Glutamatergic neuron (in vitro differentiated cells): Measurements from ENCODE around the gene PHF8. TPM values are rescaled to one million over a fixed set of nuclear protein-coding genes. Genes with fewer than 3 reads are reported as not detected.

Experiments used
- DNase-seq: peaks from one replicate; pipeline ENCODE4 v3.0.0; 2022
- H3K27ac Mint-ChIP-seq: one replicate; pipeline ENCODE4 v1.8.0; 2020; ENCODE audit warnings: mild to moderate bottlenecking, mixed read lengths, inconsistent platforms; ENCODE audit not compliant: unreplicated experiment
- H3K27me3 Mint-ChIP-seq: one replicate; pipeline ENCODE4 v1.8.0; 2020; ENCODE audit warnings: mild to moderate bottlenecking, moderate library complexity, mixed read lengths, inconsistent platforms; ENCODE audit not compliant: unreplicated experiment
- H3K36me3 Mint-ChIP-seq: one replicate; pipeline ENCODE4 v1.8.0; 2020; ENCODE audit warnings: mild to moderate bottlenecking, mixed read lengths, inconsistent platforms; ENCODE audit not compliant: unreplicated experiment
- H3K4me1 Mint-ChIP-seq: one replicate; pipeline ENCODE4 v1.8.0; 2020; ENCODE audit warnings: mild to moderate bottlenecking, low read depth, mixed read lengths, inconsistent platforms; ENCODE audit not compliant: unreplicated experiment
- H3K4me3 Mint-ChIP-seq: one replicate; pipeline ENCODE4 v1.8.0; 2020; ENCODE audit warnings: mild to moderate bottlenecking, mixed read lengths, inconsistent platforms; ENCODE audit not compliant: unreplicated experiment
- H3K9me3 Mint-ChIP-seq: one replicate; pipeline ENCODE4 v1.8.0; 2020; ENCODE audit warnings: mild to moderate bottlenecking, moderate library complexity, mixed read lengths, inconsistent platforms; ENCODE audit not compliant: unreplicated experiment
- CTCF ChIP-seq: fragments of 200-600 bp; sonication (generic); IDR thresholded peaks from one replicate; pipeline ENCODE4 v1.5.0; 2021; ENCODE audit not compliant: partially characterized antibody, unreplicated experiment
- total RNA-seq: library from RNA; stranded (reverse); fragmentation: NEBNext Ultra II Directional; extraction: Animal tissue kit (Norgen Biotek cat#: 25700); gene quantifications from one replicate; pipeline ENCODE4 v1.2.1, GENCODE V29; 2021; ENCODE audit not compliant: unreplicated experiment

PHF8 gene
- total RNA-seq, 1 donor from 2014 or later: 32.6 TPM

- H3K4me3 Mint-ChIP-seq: no peak overlapping the region
- no peak for TF ChIP-seq CTCF
- H3K36me3 Mint-ChIP-seq: peaks cover 5% of the 10 kb centered on the region
- H3K4me1 Mint-ChIP-seq: no peaks in the 10 kb centered on the region
- DNase-seq: no peak
- no peak overlapping the region for H3K27ac Mint-ChIP-seq
- peaks cover 5% of the 10 kb centered on the region for H3K27me3 Mint-ChIP-seq
- peaks cover 9% of the 10 kb centered on the region for H3K9me3 Mint-ChIP-seq
Measured at GRCh38 chrX:53969540-53969939, 74.7 kb downstream of the PHF8 start.

GRCh38 chrX:53950130-53950733 lies 94.0 kb downstream of the PHF8 start:
- Mint-ChIP-seq H3K4me3 (no peak overlapping the region), H3K36me3 (peaks cover 5% of the 10 kb centered on the region), H3K9me3 (peaks cover 1% of the 10 kb centered on the region), H3K4me1 (no peaks in the 10 kb centered on the region), H3K27me3 (no peaks in the 10 kb centered on the region), H3K27ac (no peak overlapping the region)
- no peak for DNase-seq
- no peak for TF ChIP-seq CTCF

GRCh38 chrX:53940180-53940579 lies 104.1 kb downstream of the PHF8 start:
- Mint-ChIP-seq H3K27me3 (peaks cover 4% of the 10 kb centered on the region), H3K36me3 (no peaks in the 10 kb centered on the region)

GRCh38 chrX:53939127-53939526 lies 105.1 kb downstream of the PHF8 start:
- no peak overlapping the region for H3K4me3 Mint-ChIP-seq
- TF ChIP-seq CTCF: no peak
- no peaks in the 10 kb centered on the region for H3K4me1 Mint-ChIP-seq
- no peaks in the 10 kb centered on the region for H3K36me3 Mint-ChIP-seq
- H3K9me3 Mint-ChIP-seq: peaks cover 1% of the 10 kb centered on the region
- DNase-seq: no peak
- no peak overlapping the region for H3K27ac Mint-ChIP-seq
- H3K27me3 Mint-ChIP-seq: peaks cover 4% of the 10 kb centered on the region

More at GRCh38 chrX:53940180-53940579, 104.1 kb downstream of the PHF8 start:
- no peak overlapping the region for H3K4me3 Mint-ChIP-seq
- TF ChIP-seq CTCF: no peak
- no peaks in the 10 kb centered on the region for H3K4me1 Mint-ChIP-seq
- H3K27ac Mint-ChIP-seq: no peak overlapping the region
- H3K9me3 Mint-ChIP-seq: peaks cover 1% of the 10 kb centered on the region
- DNase-seq: no peak

- Mint-ChIP-seq H3K4me1 (no peaks in the 10 kb centered on the region), H3K9me3 (no peaks in the 10 kb centered on the region), H3K4me3 (no peak overlapping the region), H3K27ac (no peak overlapping the region), H3K27me3 (peaks cover 1% of the 10 kb centered on the region), H3K36me3 (no peaks in the 10 kb centered on the region)
- TF ChIP-seq CTCF: no peak
- DNase-seq: no peak
Measured at GRCh38 chrX:53930515-53931380, 113.5 kb downstream of the PHF8 start.
